HCT116 (cell line): ENCODE data around the gene TSPAN13. TPM values are rescaled to one million over a fixed set of nuclear protein-coding genes. Genes with fewer than 3 reads are reported as not detected.

ENCODE experiments used
- ATAC-seq: fragments of 200-7000 bp; cut with Tn5 transposase; 2 replicates; pipeline ENCODE4 v1.9.1; 2020; ENCODE audit warnings: mild to moderate bottlenecking, moderate library complexity
- BruUV-seq: library from RNA; stranded (reverse); fragments of 400-500 nt; replicated peaks from 2 replicates; lab custom pipeline; 2021; lab: Mats Ljungman, UMichigan
- CTCF ChIA-PET: fragments of 300-600 bp; sonication (Branson Sonifier 250); formaldehyde crosslinking; loops from one replicate; lab custom pipeline; 2021; ENCODE audit warnings: antibody characterized with exemption; lab: Charles Lee
- POLR2A ChIA-PET: fragments of 300-600, 350-600 bp; sonication (Branson Sonifier 250); formaldehyde crosslinking; loops from one replicate; lab custom pipeline; 2021; ENCODE audit warnings: antibody characterized with exemption; lab: Charles Lee
- RAD21 ChIA-PET, 2 experiments: fragments of 300-600 bp; sonication (Branson Sonifier 250); formaldehyde crosslinking; loops; one replicate each; lab custom pipeline; 2023; ENCODE audit warnings: low total read pairs in 2 of 2; ENCODE audit not compliant: uncharacterized antibody in 2 of 2, unreplicated experiment in 2 of 2, low non-redundant PET in 1 of 2; lab: Charles Lee
- DNase-seq: peaks from one replicate; pipeline ENCODE4 v3.0.0-alpha.2; 2010; ENCODE audit warnings: low read depth, low spot score
- H2AFZ ChIP-seq: fragments of 200-600 bp; shearing (Covaris generic), sonication (generic); 2 replicates; pipeline ENCODE4 v1.6.1; 2017; ENCODE audit warnings: low read depth, mixed run types, mixed read lengths, antibody characterized with exemption, low read length; ENCODE audit not compliant: poor library complexity, severe bottlenecking
- H3K27ac ChIP-seq: 2 replicates; pipeline ENCODE4 v1.5.1; 2012; ENCODE audit warnings: low read depth, low read length
- H3K27me3 ChIP-seq: fragments of 200-600 bp; sonication (generic); 2 replicates; pipeline ENCODE4 v1.6.1; 2016; ENCODE audit warnings: mixed run types, low read length, mixed read lengths; ENCODE audit not compliant: insufficient read depth
- H3K36me3 ChIP-seq, 2 experiments: fragments of 200-500 bp in 1 of 2; fragments of 200-600 bp in 1 of 2; sonication (Bioruptor generic) in 1 of 2; sonication (generic) in 1 of 2; 2 replicates each; pipeline versions ENCODE4 v1.5.1 to v1.6.1; 2014 to 2016; ENCODE audit warnings: low read length in 2 of 2, inconsistent platforms in 1 of 2, mixed read lengths in 1 of 2, mixed run types in 1 of 2; ENCODE audit not compliant: insufficient read depth in 2 of 2, control insufficient read depth in 1 of 2
- H3K4me1 ChIP-seq, 2 experiments: fragments of 200-600 bp in 1 of 2; sonication (generic) in 1 of 2; 2 replicates each; pipeline versions ENCODE4 v1.5.1 to v1.6.1; 2012 to 2017; ENCODE audit warnings: low read length in 2 of 2, inconsistent platforms in 1 of 2, mild to moderate bottlenecking in 1 of 2, mixed read lengths in 1 of 2, mixed run types in 1 of 2, moderate library complexity in 1 of 2; ENCODE audit not compliant: insufficient read depth in 2 of 2, control insufficient read depth in 1 of 2
- H3K4me2 ChIP-seq: fragments of 200-600 bp; sonication (generic); 2 replicates; pipeline ENCODE4 v1.6.1; 2017; ENCODE audit warnings: mixed run types, low read length, mixed read lengths
- H3K4me3 ChIP-seq, 2 experiments: fragments of 200-600 bp in 1 of 2; sonication (generic) in 1 of 2; replicated peaks in 1 of 2; 2 replicates each; pipeline ENCODE4 v1.5.1; 2011 to 2016; ENCODE audit warnings: low read length in 2 of 2, control low read depth in 1 of 2, low read depth in 1 of 2, mild to moderate bottlenecking in 1 of 2, mixed read lengths in 1 of 2, mixed run types in 1 of 2
- H3K79me2 ChIP-seq: fragments of 200-600 bp; sonication (generic); 2 replicates; pipeline ENCODE4 v1.6.1; 2017; ENCODE audit warnings: mild to moderate bottlenecking, mixed run types, low read length, moderate library complexity, mixed read lengths; ENCODE audit not compliant: insufficient read depth
- H3K9ac ChIP-seq: fragments of 200-600 bp; sonication (generic); 2 replicates; pipeline ENCODE4 v1.6.1; 2016; ENCODE audit warnings: low read length, mixed read lengths
- H3K9me2 ChIP-seq: fragments of 200-600 bp; sonication (generic), shearing (Covaris generic); 2 replicates; pipeline ENCODE4 v1.6.1; 2017; ENCODE audit warnings: mixed run types, mild to moderate bottlenecking, moderate library complexity; ENCODE audit not compliant: insufficient read depth
- H3K9me3 ChIP-seq, 2 experiments: fragments of 200-500 bp in 1 of 2; fragments of 200-600 bp in 1 of 2; sonication (Bioruptor generic) in 1 of 2; sonication (generic) in 1 of 2; 2 replicates each; pipeline ENCODE4 v1.6.1; 2014 to 2017; ENCODE audit warnings: low read length in 2 of 2, mixed read lengths in 2 of 2, inconsistent platforms in 1 of 2, low read depth in 1 of 2, mild to moderate bottlenecking in 1 of 2, mixed run types in 1 of 2, moderate library complexity in 1 of 2; ENCODE audit not compliant: control insufficient read depth in 1 of 2, insufficient read depth in 1 of 2
- H4K20me1 ChIP-seq: fragments of 200-600 bp; sonication (generic), shearing (Covaris generic); 2 replicates; pipeline ENCODE4 v1.6.1; 2017; ENCODE audit warnings: mixed run types, mild to moderate bottlenecking, moderate library complexity; ENCODE audit not compliant: insufficient read depth
- CBX3 ChIP-seq: IDR thresholded peaks from 2 replicates; pipeline ENCODE4 v1.6.1; 2012; ENCODE audit warnings: low read depth
- CEBPB ChIP-seq: IDR thresholded peaks from 2 replicates; pipeline ENCODE4 v1.6.1; 2012; ENCODE audit warnings: low read depth
- ELF1 ChIP-seq: IDR thresholded peaks from 2 replicates; pipeline ENCODE4 v1.6.1; 2012; ENCODE audit warnings: low read depth, borderline replicate concordance
- FOSL1 ChIP-seq: IDR thresholded peaks from 2 replicates; pipeline ENCODE4 v1.6.1; 2012; ENCODE audit warnings: low read depth
- JUND ChIP-seq: IDR thresholded peaks from 2 replicates; pipeline ENCODE4 v1.6.1; 2012
- POLR2A ChIP-seq: IDR thresholded peaks from 2 replicates; pipeline ENCODE4 v1.7.0; 2011; ENCODE audit warnings: borderline replicate concordance; ENCODE audit not compliant: insufficient read depth, insufficient read length; ENCODE audit errors: extremely low read depth
- POLR2AphosphoS5 ChIP-seq: IDR thresholded peaks from 2 replicates; pipeline ENCODE4 v1.6.1; 2011; ENCODE audit warnings: mild to moderate bottlenecking, low read depth, low read length, moderate library complexity
- SIN3A ChIP-seq: IDR thresholded peaks from 2 replicates; pipeline ENCODE4 v1.6.1; 2012; ENCODE audit warnings: low read depth
- SP1 ChIP-seq: IDR thresholded peaks from 2 replicates; pipeline ENCODE4 v1.6.1; 2012; ENCODE audit warnings: low read depth
- SRF ChIP-seq: IDR thresholded peaks from 2 replicates; pipeline ENCODE4 v1.6.1; 2012; ENCODE audit warnings: low read depth
- TCF7L2 ChIP-seq: IDR thresholded peaks from 2 replicates; pipeline ENCODE4 v1.7.0; 2011; ENCODE audit warnings: borderline replicate concordance, inconsistent platforms; ENCODE audit not compliant: insufficient read depth, insufficient read length; ENCODE audit errors: extremely low read depth
- YY1 ChIP-seq: IDR thresholded peaks from 2 replicates; pipeline ENCODE4 v1.6.1; 2011; ENCODE audit warnings: low read length, low read depth, moderate library complexity, mild to moderate bottlenecking; ENCODE audit not compliant: insufficient replicate concordance; ENCODE audit errors: extremely low read depth
- ZFX ChIP-seq: fragments of 450-650 bp; IDR thresholded peaks from 2 replicates; pipeline ENCODE4 v1.6.1; 2017
- ZNF274 ChIP-seq: fragments of 200-500 bp; sonication (Bioruptor generic); IDR thresholded peaks from 2 replicates; pipeline ENCODE4 v1.6.1; 2014; ENCODE audit warnings: mild to moderate bottlenecking, low read depth, low read length, inconsistent platforms
- intact Hi-C: fragments of 100-400 bp; cut with micrococcal nuclease; formaldehyde crosslinking; loops from 2 replicates; pipeline ENCODE4 v1.10.0; 2022
- total RNA-seq: library from RNA; stranded (reverse); gene quantifications from one replicate; pipeline ENCODE4 v1.2.1, GENCODE V29; 2021; ENCODE audit not compliant: unreplicated experiment
- TF ChIP-seq, protein P1 (sequence below): IDR thresholded peaks from 2 replicates; pipeline ENCODE4 v1.6.1; 2011; ENCODE audit warnings: mild to moderate bottlenecking, low read length, moderate library complexity; ENCODE audit not compliant: insufficient replicate concordance; ENCODE audit errors: extremely low read depth
- TF ChIP-seq, protein P2 (sequence below): IDR thresholded peaks from 2 replicates; pipeline ENCODE4 v1.6.1; 2012

The TSPAN13 gene
- total RNA-seq, 1 experiment from 2014 or later = 18.5 TPM

DNA sequence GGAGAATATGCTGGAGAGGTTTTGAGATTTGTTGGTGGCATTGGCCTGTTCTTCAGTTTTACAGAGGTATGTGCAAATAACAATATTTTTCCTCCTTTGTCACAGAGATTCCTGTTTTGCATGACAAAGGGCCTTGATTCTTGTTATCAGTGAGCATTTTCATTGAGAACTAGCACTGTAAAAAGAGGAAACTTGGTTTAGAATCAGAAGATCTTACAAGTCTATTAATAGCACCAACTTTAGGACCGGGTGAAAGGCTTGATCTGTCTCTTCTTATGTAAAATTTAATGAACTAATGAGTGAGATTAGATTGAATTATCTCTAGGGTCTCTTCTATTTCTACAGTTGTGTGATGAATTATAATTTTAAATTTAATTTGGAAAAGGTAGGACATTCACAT, 25.5 kb downstream of the TSPAN13 start:
- no TSS peak for BruUV-seq
- CTCF ChIA-PET = no interaction called here
- no peaks in the 10 kb centered on the region for H3K27me3 ChIP-seq
- no peak for TF ChIP-seq SP1
- TF ChIP-seq, protein P1, sequence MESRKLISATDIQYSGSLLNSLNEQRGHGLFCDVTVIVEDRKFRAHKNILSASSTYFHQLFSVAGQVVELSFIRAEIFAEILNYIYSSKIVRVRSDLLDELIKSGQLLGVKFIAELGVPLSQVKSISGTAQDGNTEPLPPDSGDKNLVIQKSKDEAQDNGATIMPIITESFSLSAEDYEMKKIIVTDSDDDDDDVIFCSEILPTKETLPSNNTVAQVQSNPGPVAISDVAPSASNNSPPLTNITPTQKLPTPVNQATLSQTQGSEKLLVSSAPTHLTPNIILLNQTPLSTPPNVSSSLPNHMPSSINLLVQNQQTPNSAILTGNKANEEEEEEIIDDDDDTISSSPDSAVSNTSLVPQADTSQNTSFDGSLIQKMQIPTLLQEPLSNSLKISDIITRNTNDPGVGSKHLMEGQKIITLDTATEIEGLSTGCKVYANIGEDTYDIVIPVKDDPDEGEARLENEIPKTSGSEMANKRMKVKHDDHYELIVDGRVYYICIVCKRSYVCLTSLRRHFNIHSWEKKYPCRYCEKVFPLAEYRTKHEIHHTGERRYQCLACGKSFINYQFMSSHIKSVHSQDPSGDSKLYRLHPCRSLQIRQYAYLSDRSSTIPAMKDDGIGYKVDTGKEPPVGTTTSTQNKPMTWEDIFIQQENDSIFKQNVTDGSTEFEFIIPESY = no peak
- no peak for TF ChIP-seq POLR2AphosphoS5
- TF ChIP-seq CEBPB = no peak
- TF ChIP-seq FOSL1 = no peak
- no peak for TF ChIP-seq POLR2A
- no peak for TF ChIP-seq TCF7L2
- H3K4me3 ChIP-seq = no peak overlapping the region
- no peaks in the 10 kb centered on the region for H3K9me2 ChIP-seq
- no peak overlapping the region for H3K9ac ChIP-seq
- intact Hi-C loops = no loop called here
- no peaks in the 10 kb centered on the region for H3K36me3 ChIP-seq
- H3K79me2 ChIP-seq = no peaks in the 10 kb centered on the region
- no peak for DNase-seq
- no peak overlapping the region for H2AFZ ChIP-seq
- H3K4me1 ChIP-seq = no peaks in the 10 kb centered on the region
- H3K4me2 ChIP-seq = no peak overlapping the region
- H4K20me1 ChIP-seq = no peaks in the 10 kb centered on the region
- no peak for ATAC-seq
- RAD21 ChIA-PET = no interaction called here
- no peak overlapping the region for H3K27ac ChIP-seq
- POLR2A ChIA-PET = no interaction called here
- H3K9me3 ChIP-seq = no peaks in the 10 kb centered on the region

DNA sequence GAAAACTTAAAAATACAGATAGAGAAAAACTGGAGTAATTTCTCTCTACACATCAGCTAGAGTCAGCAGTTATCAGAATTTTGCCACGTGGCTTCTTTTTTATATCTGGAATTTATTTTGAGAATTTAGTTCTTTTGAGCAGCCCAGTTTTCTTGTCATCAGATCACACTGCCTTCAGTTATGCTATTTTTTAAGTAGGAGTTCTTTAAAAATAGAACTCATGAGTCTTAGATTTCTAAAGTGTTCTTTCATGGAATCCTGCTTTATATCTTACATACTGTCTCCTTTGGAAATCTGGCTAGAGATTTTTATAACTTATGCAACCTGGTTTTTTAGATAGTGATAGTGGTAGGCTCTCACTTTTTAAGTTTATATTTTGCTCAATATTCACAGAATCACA, 27.0 kb downstream of the TSPAN13 start:
- ChIA-PET POLR2A (no interaction called here), RAD21 (no interaction called here), CTCF (no interaction called here)
- Histone ChIP-seq H4K20me1 (no peaks in the 10 kb centered on the region), H3K36me3 (no peaks in the 10 kb centered on the region; a peak in 1 of 4 replicates), H3K4me2 (no peak overlapping the region), H3K4me1 (no peaks in the 10 kb centered on the region), H3K79me2 (no peaks in the 10 kb centered on the region), H2AFZ (no peak overlapping the region), H3K9me3 (no peaks in the 10 kb centered on the region), H3K9me2 (no peaks in the 10 kb centered on the region), H3K27ac (no peak overlapping the region), H3K27me3 (no peaks in the 10 kb centered on the region), H3K4me3 (no peak overlapping the region), H3K9ac (no peak overlapping the region)
- intact Hi-C loops = no loop called here
- ATAC-seq = no peak
- BruUV-seq = no TSS peak
- TF ChIP-seq ELF1 (no peak), YY1 (no peak), TCF7L2 (no peak), SIN3A (no peak), ZFX (no peak), SRF (no peak), ZNF274 (no peak), CBX3 (no peak), JUND (no peak), FOSL1 (no peak)
- TF ChIP-seq, protein P2, sequence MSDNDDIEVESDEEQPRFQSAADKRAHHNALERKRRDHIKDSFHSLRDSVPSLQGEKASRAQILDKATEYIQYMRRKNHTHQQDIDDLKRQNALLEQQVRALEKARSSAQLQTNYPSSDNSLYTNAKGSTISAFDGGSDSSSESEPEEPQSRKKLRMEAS = no peak
- TF ChIP-seq, protein P1 = no peak
- DNase-seq = no peak
